ENCODE results near the gene RAD51. TPM values are rescaled to one million over a fixed set of nuclear protein-coding genes. Genes with fewer than 3 reads are reported as not detected.

RAD51 gene
- total RNA-seq, 4 donors from 2014 or later: 0.56 to 0.75 (median 0.60) TPM; not detected in 1

GRCh38 chr15:40767838-40768500 is 73.0 kb downstream of the RAD51 start:
- Histone ChIP-seq H3K4me3 (no peak overlapping the region), H3K9me3 (no peaks in the 10 kb centered on the region), H3K4me1 (peaks cover 21 to 24% of the 10 kb centered on the region in 2 donors), H3K36me3 (peaks cover 0 to 19% of the 10 kb centered on the region in 2 donors), H3K27ac (no peak overlapping the region), H3K27me3 (no peaks in the 10 kb centered on the region)
- DNase-seq (no peak), ATAC-seq (no peak)
- TF ChIP-seq POLR2A (IDR thresholded peaks at IDR 0.05): no peak
- TF ChIP-seq, protein P1, sequence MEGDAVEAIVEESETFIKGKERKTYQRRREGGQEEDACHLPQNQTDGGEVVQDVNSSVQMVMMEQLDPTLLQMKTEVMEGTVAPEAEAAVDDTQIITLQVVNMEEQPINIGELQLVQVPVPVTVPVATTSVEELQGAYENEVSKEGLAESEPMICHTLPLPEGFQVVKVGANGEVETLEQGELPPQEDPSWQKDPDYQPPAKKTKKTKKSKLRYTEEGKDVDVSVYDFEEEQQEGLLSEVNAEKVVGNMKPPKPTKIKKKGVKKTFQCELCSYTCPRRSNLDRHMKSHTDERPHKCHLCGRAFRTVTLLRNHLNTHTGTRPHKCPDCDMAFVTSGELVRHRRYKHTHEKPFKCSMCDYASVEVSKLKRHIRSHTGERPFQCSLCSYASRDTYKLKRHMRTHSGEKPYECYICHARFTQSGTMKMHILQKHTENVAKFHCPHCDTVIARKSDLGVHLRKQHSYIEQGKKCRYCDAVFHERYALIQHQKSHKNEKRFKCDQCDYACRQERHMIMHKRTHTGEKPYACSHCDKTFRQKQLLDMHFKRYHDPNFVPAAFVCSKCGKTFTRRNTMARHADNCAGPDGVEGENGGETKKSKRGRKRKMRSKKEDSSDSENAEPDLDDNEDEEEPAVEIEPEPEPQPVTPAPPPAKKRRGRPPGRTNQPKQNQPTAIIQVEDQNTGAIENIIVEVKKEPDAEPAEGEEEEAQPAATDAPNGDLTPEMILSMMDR (IDR thresholded peaks at IDR 0.05 in 4 of 5, conservative IDR thresholded peaks at IDR 0.05 in 1 of 5): no peak
- in situ Hi-C loops (cut with MboI; ENCODE audit: low sequenced_read_pairs in 4 of 4) (no loop called here), intact Hi-C loops (cut with DNase I; ENCODE audit: low total_unique reads) (loop anchor here (10.0 kb wide), 1 partner anchor 347 kb away; the partner anchor contains the start of gene INO80)

DNA sequence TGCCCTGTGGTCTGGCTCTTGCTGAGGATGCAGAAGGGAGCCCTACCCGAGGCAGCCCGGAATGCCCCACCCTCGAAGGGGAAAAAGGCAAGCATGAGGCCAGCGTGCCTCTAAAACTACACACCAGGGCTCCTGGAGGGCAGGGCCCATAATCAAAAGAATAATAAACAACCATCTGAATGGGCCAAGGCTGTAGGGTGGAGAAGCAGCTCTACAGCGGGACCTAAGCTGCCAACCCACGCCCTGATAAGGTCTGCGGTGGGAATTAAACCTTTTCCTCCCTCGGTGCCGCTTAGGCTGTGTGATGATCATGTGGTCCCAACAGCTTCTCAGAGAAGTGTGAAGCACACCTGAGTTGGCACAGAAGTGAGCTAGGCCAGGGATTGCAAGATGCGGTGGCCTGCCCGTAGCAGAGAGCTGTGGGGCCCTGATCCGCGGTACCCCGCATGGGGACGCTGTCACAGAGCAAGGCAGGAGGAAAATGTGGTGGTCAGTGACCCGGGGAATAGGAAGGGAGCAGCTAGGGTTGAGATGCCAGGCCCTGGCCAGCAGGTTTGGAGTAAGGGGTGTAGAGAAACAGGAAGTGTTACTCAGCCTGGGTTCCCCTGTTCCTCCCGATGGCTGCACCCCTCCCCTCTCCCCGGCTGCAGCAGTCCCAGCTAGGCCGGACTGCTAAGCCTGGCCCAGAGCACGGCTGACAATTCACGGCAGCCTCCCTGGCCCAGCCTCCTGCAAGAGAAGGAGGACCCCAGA is 73.7 kb downstream of the RAD51 start:
- Histone ChIP-seq H3K4me1 (peaks cover 14 to 17% of the 10 kb centered on the region in 2 donors), H3K27me3 (no peaks in the 10 kb centered on the region), H3K4me3 (no peak overlapping the region), H3K36me3 (peaks cover 0 to 27% of the 10 kb centered on the region in 2 donors), H3K9me3 (no peaks in the 10 kb centered on the region), H3K27ac (peak overlapping the region in 1 of 4 donors; percentile 47)
- intact Hi-C loops (cut with DNase I; ENCODE audit: low total_unique reads) (loop anchor here (10.0 kb wide), 1 partner anchor 346 kb away; the partner anchor contains the start of gene INO80), in situ Hi-C loops (cut with MboI; ENCODE audit: low sequenced_read_pairs in 4 of 4) (no loop called here)
- DNase-seq (no peak), ATAC-seq (no peak)
- no peak for TF ChIP-seq POLR2A (IDR thresholded peaks at IDR 0.05)
- TF ChIP-seq, protein P1 (IDR thresholded peaks at IDR 0.05 in 4 of 5, conservative IDR thresholded peaks at IDR 0.05 in 1 of 5): no peak

DNA sequence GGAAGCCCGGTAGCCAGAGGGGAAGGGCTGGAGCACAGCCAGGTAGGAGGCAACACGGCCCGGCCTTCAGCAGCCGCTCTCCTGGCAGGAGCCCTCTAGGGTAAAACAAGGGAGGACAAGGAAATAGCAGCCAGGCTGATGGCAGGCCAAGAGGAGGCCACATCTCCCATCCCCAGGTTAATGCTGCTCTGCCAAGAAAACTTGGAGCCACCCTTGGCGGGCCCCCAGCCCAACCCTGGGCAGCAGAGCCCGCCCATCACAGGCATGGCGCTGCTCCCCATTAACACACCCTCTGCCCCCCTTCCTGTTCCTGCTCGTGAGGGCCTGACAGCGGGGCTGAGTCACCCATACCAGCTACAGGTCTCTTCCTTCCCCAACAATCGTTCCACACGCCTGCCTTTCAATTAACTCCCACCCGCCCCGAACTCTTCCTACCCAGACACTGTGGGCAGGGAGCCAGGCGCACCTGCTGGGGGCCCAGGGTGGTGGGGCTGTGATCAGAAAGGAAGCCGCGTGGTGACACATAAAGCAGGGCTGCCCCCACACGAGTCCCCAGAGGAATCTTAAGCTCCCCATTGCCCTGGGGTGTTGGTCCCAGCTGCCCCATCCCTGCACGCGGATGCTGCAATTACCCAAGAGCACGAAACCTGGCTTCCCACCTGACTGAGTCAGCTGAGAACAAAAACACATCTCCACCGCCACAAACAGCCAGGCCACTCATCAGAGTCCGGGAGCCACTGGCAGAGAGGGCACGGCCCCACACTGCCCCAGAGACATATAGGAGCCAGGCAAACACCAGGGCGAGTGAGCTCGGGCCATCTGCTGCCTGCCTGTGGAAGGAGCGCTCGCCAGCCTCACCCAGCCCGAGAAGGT is 74.5 kb downstream of the RAD51 start, which contains the start of gene C15orf62:
Gene C15orf62 (plus strand): TSS at position 707 of the 873 bp plus-strand sequence. CDS start 516 bp downstream, outside the sequence.
- Histone ChIP-seq H3K4me3 (no peak within 1 kb of the TSS), H3K27me3 (no peaks in the 10 kb centered on the region), H3K9me3 (no peaks in the 10 kb centered on the region), H3K27ac (peak within 1 kb of the TSS in 3 of 4 donors; percentile 22 to 47 (median 31)), H3K36me3 (peaks cover 0 to 35% of the 10 kb centered on the region in 2 donors), H3K4me1 (peaks cover 7 to 12% of the 10 kb centered on the region in 2 donors)
- intact Hi-C loops (cut with DNase I; ENCODE audit: low total_unique reads): loop anchor here (10.0 kb wide), 1 partner anchor 345 kb away; the partner anchor contains the start of gene INO80
- TF ChIP-seq, protein P1 (IDR thresholded peaks at IDR 0.05 in 4 of 5, conservative IDR thresholded peaks at IDR 0.05 in 1 of 5): no peak
- TF ChIP-seq POLR2A (IDR thresholded peaks at IDR 0.05): no peak
- in situ Hi-C loops (cut with MboI; ENCODE audit: low sequenced_read_pairs in 4 of 4): no loop called here
- ATAC-seq: no peak
- DNase-seq: no peak

DNA sequence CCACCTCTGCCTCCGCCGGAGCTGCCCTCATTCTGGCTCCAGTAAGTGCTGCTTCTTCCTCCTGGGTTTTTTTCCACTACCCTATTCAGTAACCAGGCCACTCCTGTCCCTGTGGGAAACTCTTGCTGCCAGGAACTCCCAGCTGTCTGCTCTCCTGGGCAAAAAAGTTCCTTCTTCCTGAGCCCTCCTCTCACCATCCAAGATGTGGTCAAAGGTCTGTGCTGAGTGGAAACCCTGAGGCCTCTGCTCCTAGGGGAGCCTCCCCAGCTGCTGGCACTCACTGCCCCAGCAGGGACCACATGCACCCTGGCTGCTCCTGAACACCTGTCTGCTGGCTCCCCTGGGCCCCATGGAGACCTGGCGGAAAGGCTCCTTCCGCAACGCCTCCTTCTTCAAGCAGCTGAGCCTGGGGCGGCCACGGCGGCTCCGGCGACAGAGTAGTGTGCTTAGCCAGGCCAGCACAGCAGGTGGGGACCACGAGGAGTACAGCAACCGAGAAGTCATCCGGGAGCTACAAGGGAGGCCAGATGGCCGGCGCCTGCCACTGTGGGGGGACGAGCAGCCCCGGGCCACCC is 75.3 kb downstream of the RAD51 start:
- peaks cover 0 to 42% of the 10 kb centered on the region in 2 donors for H3K36me3 ChIP-seq
- intact Hi-C loops (cut with DNase I; ENCODE audit: low total_unique reads): no loop called here

More for the DNA sequence above, 75.3 kb downstream of the RAD51 start:
- no peaks in the 10 kb centered on the region for H3K9me3 ChIP-seq
- H3K4me3 ChIP-seq: no peak overlapping the region
- ATAC-seq (no peak), DNase-seq (no peak)
- in situ Hi-C loops (cut with MboI; ENCODE audit: low sequenced_read_pairs in 4 of 4): no loop called here
- H3K27ac ChIP-seq: peak overlapping the region in 3 of 4 donors; percentile 22 to 47 (median 31)
- peaks cover under 1 to 6% of the 10 kb centered on the region in 2 donors for H3K4me1 ChIP-seq
- H3K27me3 ChIP-seq: no peaks in the 10 kb centered on the region
- TF ChIP-seq, protein P1 (IDR thresholded peaks at IDR 0.05 in 4 of 5, conservative IDR thresholded peaks at IDR 0.05 in 1 of 5): no peak
- no peak for TF ChIP-seq POLR2A (IDR thresholded peaks at IDR 0.05)
